Natural killer cell (primary cell): Measurements from ENCODE around the gene NHLH2. TPM values are rescaled to one million over a fixed set of nuclear protein-coding genes. Genes with fewer than 3 reads are reported as not detected.

Experiments used
- ATAC-seq, 3 donors: fragments of 150-1000 bp in 2 of 3; fragments of 200-7000 bp in 1 of 3; cut with Tn5 transposase; 1 replicate in 1 of 3; 2 replicates in 2 of 3; pipeline ENCODE4 v1.10.0; 2021; ENCODE audit warnings: mild to moderate bottlenecking in 2 of 3, moderate library complexity in 2 of 3
- DNase-seq, 2 donors: peaks; one replicate each; pipeline versions ENCODE4 v3.0.0 to v3.0.0-alpha.2; 2013 to 2021; ENCODE audit warnings: mixed read lengths in 1 of 2
- H3K27ac ChIP-seq: one replicate; pipeline ENCODE4 v1.5.1; 2013; ENCODE audit warnings: mild to moderate bottlenecking, low read length
- H3K27me3 ChIP-seq: one replicate; pipeline ENCODE4 v1.6.1; 2013; ENCODE audit warnings: low read length; ENCODE audit not compliant: control insufficient read depth, insufficient read depth
- H3K36me3 ChIP-seq: one replicate; pipeline ENCODE4 v1.6.1; 2013; ENCODE audit warnings: low read length; ENCODE audit not compliant: control insufficient read depth, insufficient read depth
- H3K4me1 ChIP-seq: one replicate; pipeline ENCODE4 v1.6.1; 2013; ENCODE audit warnings: low read length; ENCODE audit not compliant: control insufficient read depth, insufficient read depth
- H3K4me3 ChIP-seq: one replicate; pipeline ENCODE4 v1.5.1; 2013; ENCODE audit warnings: low read length
- H3K9me3 ChIP-seq: one replicate; pipeline ENCODE4 v1.6.1; 2013; ENCODE audit warnings: low read length; ENCODE audit not compliant: control insufficient read depth, insufficient read depth
- H3K27ac Mint-ChIP-seq, 2 donors: one replicate each; pipeline ENCODE4 v1.8.0; 2022; ENCODE audit warnings: mild to moderate bottlenecking in 2 of 2, mixed read lengths in 2 of 2, moderate library complexity in 1 of 2
- H3K27me3 Mint-ChIP-seq, 2 donors: one replicate each; pipeline ENCODE4 v1.8.0; 2022; ENCODE audit warnings: low read depth in 2 of 2, mixed read lengths in 2 of 2
- H3K36me3 Mint-ChIP-seq: one replicate; pipeline ENCODE4 v1.8.0; 2022; ENCODE audit warnings: mixed read lengths
- H3K4me1 Mint-ChIP-seq, 2 donors: one replicate each; pipeline ENCODE4 v1.8.0; 2022; ENCODE audit warnings: mixed read lengths in 2 of 2
- H3K4me3 Mint-ChIP-seq: one replicate; pipeline ENCODE4 v1.8.0; 2022; ENCODE audit warnings: mild to moderate bottlenecking, moderate library complexity, mixed read lengths
- H3K9me3 Mint-ChIP-seq, 2 donors: one replicate each; pipeline ENCODE4 v1.8.0; 2022; ENCODE audit warnings: mixed read lengths in 2 of 2
- CTCF ChIP-seq: fragments of 200-600 bp; IDR thresholded peaks from one replicate; pipeline ENCODE4 v1.8.0; 2022; ENCODE audit warnings: antibody characterized with exemption
- WGBS: methylation state at CpG from one replicate; pipeline ENCODE4 v1.1.7; 2013; ENCODE audit warnings: missing lambda C conversion rate; ENCODE audit not compliant: insufficient coverage; 5-methylcytosine and 5-hydroxymethylcytosine counted together
- intact Hi-C: fragments of 100-400 bp; cut with micrococcal nuclease; formaldehyde crosslinking; loops from one replicate; pipeline ENCODE4 v1.14.2; 2022
- total RNA-seq, 4 donors: library from RNA; stranded (reverse); fragments of 120-200 nt in 1 of 4; gene quantifications; one replicate each; pipeline versions ENCODE4 v1.2.3 to v1.2.4, GENCODE V29; 2013 to 2022

Gene NHLH2
- total RNA-seq, 3 donors from 2014 or later (not counting 1 experiment from before 2014, with no cell fraction given) = not detected

- intact Hi-C loops = no loop called here
- no peak overlapping the region for H3K27ac ChIP-seq
- H3K27ac Mint-ChIP-seq = no peak overlapping the region
- no peaks in the 10 kb centered on the region for H3K4me1 ChIP-seq
- DNase-seq = no peak
- H3K27me3 ChIP-seq = peaks cover 8% of the 10 kb centered on the region
- TF ChIP-seq CTCF = no peak
- H3K36me3 Mint-ChIP-seq = no peaks in the 10 kb centered on the region
- H3K4me3 ChIP-seq = no peak overlapping the region
- peaks cover 19 to 84% of the 10 kb centered on the region in 2 donors for H3K27me3 Mint-ChIP-seq
- ATAC-seq = no peak
- H3K4me1 Mint-ChIP-seq = no peaks in the 10 kb centered on the region
- H3K36me3 ChIP-seq = no peaks in the 10 kb centered on the region
- H3K9me3 ChIP-seq = no peaks in the 10 kb centered on the region
- no peaks in the 10 kb centered on the region for H3K9me3 Mint-ChIP-seq
- H3K4me3 Mint-ChIP-seq = no peak overlapping the region
Measured at GRCh38 chr1:115822117-115822516, 18.8 kb downstream of the NHLH2 start.

- no peaks in the 10 kb centered on the region for H3K36me3 Mint-ChIP-seq
- intact Hi-C loops = no loop called here
- Histone ChIP-seq H3K9me3 (no peaks in the 10 kb centered on the region), H3K36me3 (no peaks in the 10 kb centered on the region), H3K27me3 (no peaks in the 10 kb centered on the region), H3K4me1 (no peaks in the 10 kb centered on the region), H3K27ac (no peak overlapping the region), H3K4me3 (no peak overlapping the region)
- H3K27me3 Mint-ChIP-seq = peaks cover 22 to 39% of the 10 kb centered on the region in 2 donors
- no peaks in the 10 kb centered on the region for H3K9me3 Mint-ChIP-seq
- no peak for DNase-seq
- no peak for ATAC-seq
- H3K4me1 Mint-ChIP-seq = no peaks in the 10 kb centered on the region
- 67% methylated on average over 2 of the region's 3 CpGs for WGBS
- no peak overlapping the region for H3K27ac Mint-ChIP-seq
- no peak overlapping the region for H3K4me3 Mint-ChIP-seq
- no peak for TF ChIP-seq CTCF
Measured at GRCh38 chr1:115815694-115816093, 25.2 kb downstream of the NHLH2 start.

DNA sequence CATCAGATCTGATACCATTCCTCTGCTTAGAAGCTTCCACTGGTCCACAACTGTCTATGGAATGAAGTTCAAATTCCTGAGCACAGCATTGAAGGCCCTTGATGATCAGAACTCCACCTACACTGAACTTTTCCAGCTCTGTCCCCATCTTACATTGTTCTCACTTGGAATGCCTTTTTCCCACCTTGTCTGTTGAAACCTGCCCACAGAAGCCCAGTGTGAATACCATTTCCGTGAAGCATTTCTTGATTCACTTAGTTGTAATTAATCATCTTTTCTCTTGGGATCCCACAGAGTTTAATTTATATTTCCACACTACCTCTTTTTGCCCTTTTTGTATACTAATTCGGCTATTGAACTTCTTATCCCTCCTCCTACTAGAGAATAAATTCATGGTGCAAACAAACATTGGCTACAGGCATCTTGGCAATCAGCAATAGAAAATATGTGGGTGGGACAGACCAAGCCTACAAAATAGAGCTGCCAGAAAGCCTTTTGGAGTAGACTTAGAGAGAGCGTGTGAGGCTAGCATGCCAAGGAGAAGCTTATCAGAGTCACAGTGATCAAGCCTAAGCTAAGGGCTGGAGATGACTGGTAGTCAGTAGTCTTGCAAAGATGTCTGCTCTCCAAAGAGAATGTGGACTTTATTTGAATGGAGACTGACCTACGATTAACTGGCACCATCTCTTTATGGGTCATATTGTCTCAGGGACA lies 26.1 kb downstream of the NHLH2 start:
- Mint-ChIP-seq H3K27ac (no peak overlapping the region), H3K4me3 (no peak overlapping the region), H3K27me3 (peaks cover 20 to 32% of the 10 kb centered on the region in 2 donors), H3K4me1 (no peaks in the 10 kb centered on the region), H3K9me3 (no peaks in the 10 kb centered on the region), H3K36me3 (no peaks in the 10 kb centered on the region)
- H3K4me3 ChIP-seq = no peak overlapping the region
- intact Hi-C loops = no loop called here
- no peaks in the 10 kb centered on the region for H3K36me3 ChIP-seq
- DNase-seq (no peak), ATAC-seq (no peak)
- H3K27me3 ChIP-seq = no peaks in the 10 kb centered on the region
- no peak overlapping the region for H3K27ac ChIP-seq
- H3K4me1 ChIP-seq = no peaks in the 10 kb centered on the region
- WGBS = 94% methylated on average over 4 of the region's 4 CpGs
- TF ChIP-seq CTCF = no peak
- H3K9me3 ChIP-seq = no peaks in the 10 kb centered on the region

GRCh38 chr1:115813727-115814126 lies 27.2 kb downstream of the NHLH2 start:
- Mint-ChIP-seq H3K27me3 (peaks cover 16 to 26% of the 10 kb centered on the region in 2 donors), H3K4me1 (no peaks in the 10 kb centered on the region), H3K27ac (no peak overlapping the region), H3K4me3 (no peak overlapping the region), H3K36me3 (no peaks in the 10 kb centered on the region), H3K9me3 (no peaks in the 10 kb centered on the region)
- no peak for TF ChIP-seq CTCF
- ATAC-seq (no peak), DNase-seq (no peak)
- 93% methylated on average over 1 of the region's 1 CpG for WGBS
- Histone ChIP-seq H3K4me3 (no peak overlapping the region), H3K4me1 (no peaks in the 10 kb centered on the region), H3K36me3 (no peaks in the 10 kb centered on the region), H3K27me3 (no peaks in the 10 kb centered on the region), H3K9me3 (no peaks in the 10 kb centered on the region), H3K27ac (no peak overlapping the region)
- intact Hi-C loops = no loop called here
